Measurements from ENCODE around the gene FGD2.

FGD2 gene

DNA sequence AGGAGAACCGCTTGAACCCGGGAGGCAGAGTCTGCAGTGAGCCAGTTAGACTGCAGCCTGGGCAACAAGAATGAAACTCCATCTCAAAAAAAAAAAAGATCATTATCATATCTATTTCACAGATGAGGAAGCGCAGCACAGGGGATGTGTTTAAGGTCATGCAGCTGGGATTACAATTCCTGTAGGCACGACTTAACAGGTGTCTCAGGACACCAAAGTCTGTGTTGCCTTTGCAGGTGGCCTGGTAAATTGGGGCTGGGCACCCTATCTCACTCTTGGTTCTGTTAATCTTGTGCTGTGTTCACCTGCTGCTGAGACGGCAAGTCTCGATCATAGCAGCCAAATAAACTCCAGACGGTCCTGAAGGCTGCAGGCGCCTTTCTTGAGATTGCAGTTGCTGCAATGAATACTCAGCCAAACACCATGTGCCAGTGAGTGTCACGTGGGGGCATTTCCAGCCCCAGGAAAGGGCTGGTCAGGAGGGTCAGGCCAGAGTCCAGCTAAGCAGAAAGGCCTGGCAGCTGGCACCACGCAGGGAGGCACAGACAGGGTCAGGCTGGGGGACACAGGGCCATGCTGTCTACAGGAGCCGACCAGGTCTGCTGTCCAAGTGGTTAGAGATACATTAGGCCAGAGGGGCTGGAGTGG lies 55.8 kb downstream of the FGD2 start:
- H3K36me3 ChIP-seq (ENCODE audit: low read length): no peaks in the 10 kb centered on the region
- H3F3A ChIP-seq (ENCODE audit: insufficient read depth): no peaks in the 10 kb centered on the region; the same call in 1 of the 2 replicates
- no peak overlapping the region for H3K4me2 ChIP-seq (ENCODE audit: low read depth, low read length, poor library complexity, severe bottlenecking)
- no peak for TF ChIP-seq EZH2phosphoT487 (conservative IDR thresholded peaks at IDR 0.05; ENCODE audit: low read length)
- no peak for TF ChIP-seq CTCF (IDR thresholded peaks at IDR 0.05; ENCODE audit: insufficient read depth, low read length, poor library complexity, severe bottlenecking)
- H4K20me1 ChIP-seq (ENCODE audit: low read depth, low read length): no peaks in the 10 kb centered on the region
- H3K4me3 ChIP-seq (ENCODE audit: insufficient read depth, low read length, poor library complexity, severe bottlenecking): no peak overlapping the region
- no peaks in the 10 kb centered on the region for H3K9me2 ChIP-seq (replicated peaks; ENCODE audit: insufficient read depth, low read length)
- H2AFZ ChIP-seq (ENCODE audit: low read depth, low read length, severe bottlenecking): no peak overlapping the region
- no peak overlapping the region for H3K27ac ChIP-seq (ENCODE audit: low read depth, low read length)
- H3K9me3 ChIP-seq (ENCODE audit: insufficient read depth, low read length): no peaks in the 10 kb centered on the region
- no peak overlapping the region for H3K9ac ChIP-seq (ENCODE audit: low read length)
- no peaks in the 10 kb centered on the region for H3K79me2 ChIP-seq (ENCODE audit: insufficient read depth, low read length)
- no peaks in the 10 kb centered on the region for H3K27me3 ChIP-seq (ENCODE audit: low read length)

- Histone ChIP-seq H3K27me3 (ENCODE audit: low read length) (no peaks in the 10 kb centered on the region), H3K4me3 (ENCODE audit: insufficient read depth, low read length, poor library complexity, severe bottlenecking) (no peak overlapping the region), H3K9ac (ENCODE audit: low read length) (no peak overlapping the region), H3K4me2 (ENCODE audit: low read depth, low read length, poor library complexity, severe bottlenecking) (no peak overlapping the region), H3F3A (ENCODE audit: insufficient read depth) (no peaks in the 10 kb centered on the region; the same call in 1 of the 2 replicates), H4K20me1 (ENCODE audit: low read depth, low read length) (no peaks in the 10 kb centered on the region), H2AFZ (ENCODE audit: low read depth, low read length, severe bottlenecking) (no peak overlapping the region), H3K79me2 (ENCODE audit: insufficient read depth, low read length) (no peaks in the 10 kb centered on the region), H3K36me3 (ENCODE audit: low read length) (no peaks in the 10 kb centered on the region), H3K9me3 (ENCODE audit: insufficient read depth, low read length) (no peaks in the 10 kb centered on the region), H3K9me2 (replicated peaks; ENCODE audit: insufficient read depth, low read length) (no peaks in the 10 kb centered on the region), H3K27ac (ENCODE audit: low read depth, low read length) (no peak overlapping the region)
- TF ChIP-seq EZH2phosphoT487 (conservative IDR thresholded peaks at IDR 0.05; ENCODE audit: low read length) (no peak), CTCF (IDR thresholded peaks at IDR 0.05; ENCODE audit: insufficient read depth, low read length, poor library complexity, severe bottlenecking) (no peak)
Observed at GRCh38 chr6:37062424-37062823, 57.0 kb downstream of the FGD2 start.

DNA sequence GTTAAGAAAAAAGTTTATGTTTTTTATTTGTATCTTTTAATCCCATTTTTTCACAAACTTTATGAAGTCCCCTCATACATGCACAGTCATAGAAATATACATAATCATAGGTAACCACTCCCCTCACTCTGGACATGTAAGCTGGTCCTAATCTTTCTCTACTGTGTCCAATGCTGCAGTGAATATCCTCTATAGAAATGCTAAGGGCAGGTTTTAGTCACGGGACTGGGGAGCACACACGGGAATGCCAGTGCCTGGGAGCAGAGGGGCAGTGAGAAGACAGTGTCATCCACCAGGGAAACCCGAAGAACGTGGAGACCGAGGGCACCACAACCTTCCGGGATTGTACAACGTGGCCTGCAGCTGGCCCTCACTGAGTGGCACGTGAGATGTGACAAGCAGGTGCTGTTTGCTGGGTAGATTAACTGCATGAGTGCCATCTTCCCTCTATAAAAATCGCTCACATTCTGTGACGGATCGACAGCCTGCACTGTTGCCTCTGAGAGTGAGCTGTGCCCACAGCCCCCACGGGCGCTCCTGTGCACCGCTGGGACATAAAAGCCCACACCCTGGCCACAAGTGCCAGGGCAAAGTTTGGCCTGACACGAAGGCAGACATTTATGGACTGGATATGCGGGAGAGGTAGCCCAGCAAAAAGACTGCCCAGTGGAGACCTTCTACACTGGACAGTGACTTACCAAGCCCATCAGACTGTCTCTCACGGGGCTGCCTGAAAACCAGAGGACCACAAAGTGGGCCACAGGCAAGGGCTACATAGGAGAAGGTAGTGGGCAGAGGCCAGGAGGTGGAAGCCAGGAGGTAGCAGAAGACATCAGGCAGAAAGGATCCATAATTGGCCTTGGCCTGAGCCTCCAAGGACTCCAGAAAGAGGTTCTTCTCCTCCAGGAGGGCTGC lies 63.2 kb downstream of the FGD2 start:
- Histone ChIP-seq H3K9me3 (ENCODE audit: insufficient read depth, low read length) (no peaks in the 10 kb centered on the region), H3F3A (ENCODE audit: insufficient read depth) (no peaks in the 10 kb centered on the region; the same call in 1 of the 2 replicates), H3K27me3 (ENCODE audit: low read length) (no peaks in the 10 kb centered on the region), H4K20me1 (ENCODE audit: low read depth, low read length) (no peaks in the 10 kb centered on the region), H3K4me3 (ENCODE audit: insufficient read depth, low read length, poor library complexity, severe bottlenecking) (no peak overlapping the region), H2AFZ (ENCODE audit: low read depth, low read length, severe bottlenecking) (no peak overlapping the region), H3K4me2 (ENCODE audit: low read depth, low read length, poor library complexity, severe bottlenecking) (no peak overlapping the region), H3K36me3 (ENCODE audit: low read length) (no peaks in the 10 kb centered on the region), H3K27ac (ENCODE audit: low read depth, low read length) (no peak overlapping the region), H3K9me2 (replicated peaks; ENCODE audit: insufficient read depth, low read length) (no peaks in the 10 kb centered on the region), H3K9ac (ENCODE audit: low read length) (no peak overlapping the region), H3K79me2 (ENCODE audit: insufficient read depth, low read length) (no peaks in the 10 kb centered on the region)
- TF ChIP-seq CTCF (IDR thresholded peaks at IDR 0.05; ENCODE audit: insufficient read depth, low read length, poor library complexity, severe bottlenecking) (no peak), EZH2phosphoT487 (conservative IDR thresholded peaks at IDR 0.05; ENCODE audit: low read length) (no peak)
